Measurements from ENCODE around the gene NALCN. TPM values are rescaled to one million over a fixed set of nuclear protein-coding genes. Genes with fewer than 3 reads are reported as not detected.

The NALCN gene
- total and polyA plus RNA-seq, 2 experiments from 2014 or later = not detected

DNA sequence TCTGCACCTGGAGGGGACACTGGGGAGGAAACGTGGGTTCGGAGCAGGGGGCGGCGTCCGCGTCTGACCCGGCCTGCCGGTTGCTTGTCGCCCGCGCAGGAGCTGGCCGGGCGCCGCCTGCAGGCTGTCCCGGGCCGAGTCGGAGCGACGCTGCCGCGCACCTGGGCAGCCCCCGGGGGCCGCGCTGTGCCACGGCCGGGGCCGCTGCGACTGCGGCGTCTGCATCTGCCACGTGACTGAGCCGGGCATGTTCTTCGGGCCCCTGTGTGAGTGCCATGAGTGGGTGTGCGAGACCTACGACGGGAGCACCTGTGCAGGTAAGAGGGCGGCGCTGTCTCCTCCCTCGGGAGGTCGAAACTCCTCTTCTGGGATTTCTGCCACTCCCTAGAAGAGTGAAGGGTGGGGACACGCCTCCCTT is 37.5 kb upstream of the NALCN start:
- no peaks in the 10 kb centered on the region for H3K9me3 ChIP-seq (ENCODE audit: low read depth)
- DNase-seq (ENCODE audit: low read depth in 1 of 2, low spot score in 1 of 2) = peak in 1 of 2 donors; percentile 5
- no peak overlapping the region for H3K27ac ChIP-seq
- H3K36me3 ChIP-seq = no peaks in the 10 kb centered on the region
- no peak overlapping the region for H3K4me3 ChIP-seq
- peaks cover 8% of the 10 kb centered on the region for H3K27me3 ChIP-seq
- TF ChIP-seq, protein P1, sequence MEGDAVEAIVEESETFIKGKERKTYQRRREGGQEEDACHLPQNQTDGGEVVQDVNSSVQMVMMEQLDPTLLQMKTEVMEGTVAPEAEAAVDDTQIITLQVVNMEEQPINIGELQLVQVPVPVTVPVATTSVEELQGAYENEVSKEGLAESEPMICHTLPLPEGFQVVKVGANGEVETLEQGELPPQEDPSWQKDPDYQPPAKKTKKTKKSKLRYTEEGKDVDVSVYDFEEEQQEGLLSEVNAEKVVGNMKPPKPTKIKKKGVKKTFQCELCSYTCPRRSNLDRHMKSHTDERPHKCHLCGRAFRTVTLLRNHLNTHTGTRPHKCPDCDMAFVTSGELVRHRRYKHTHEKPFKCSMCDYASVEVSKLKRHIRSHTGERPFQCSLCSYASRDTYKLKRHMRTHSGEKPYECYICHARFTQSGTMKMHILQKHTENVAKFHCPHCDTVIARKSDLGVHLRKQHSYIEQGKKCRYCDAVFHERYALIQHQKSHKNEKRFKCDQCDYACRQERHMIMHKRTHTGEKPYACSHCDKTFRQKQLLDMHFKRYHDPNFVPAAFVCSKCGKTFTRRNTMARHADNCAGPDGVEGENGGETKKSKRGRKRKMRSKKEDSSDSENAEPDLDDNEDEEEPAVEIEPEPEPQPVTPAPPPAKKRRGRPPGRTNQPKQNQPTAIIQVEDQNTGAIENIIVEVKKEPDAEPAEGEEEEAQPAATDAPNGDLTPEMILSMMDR (IDR thresholded peaks at IDR 0.05; ENCODE audit: low read depth, low read length) = peak; percentile 33
- H3K4me1 ChIP-seq (ENCODE audit: low read depth) = no peaks in the 10 kb centered on the region

DNA sequence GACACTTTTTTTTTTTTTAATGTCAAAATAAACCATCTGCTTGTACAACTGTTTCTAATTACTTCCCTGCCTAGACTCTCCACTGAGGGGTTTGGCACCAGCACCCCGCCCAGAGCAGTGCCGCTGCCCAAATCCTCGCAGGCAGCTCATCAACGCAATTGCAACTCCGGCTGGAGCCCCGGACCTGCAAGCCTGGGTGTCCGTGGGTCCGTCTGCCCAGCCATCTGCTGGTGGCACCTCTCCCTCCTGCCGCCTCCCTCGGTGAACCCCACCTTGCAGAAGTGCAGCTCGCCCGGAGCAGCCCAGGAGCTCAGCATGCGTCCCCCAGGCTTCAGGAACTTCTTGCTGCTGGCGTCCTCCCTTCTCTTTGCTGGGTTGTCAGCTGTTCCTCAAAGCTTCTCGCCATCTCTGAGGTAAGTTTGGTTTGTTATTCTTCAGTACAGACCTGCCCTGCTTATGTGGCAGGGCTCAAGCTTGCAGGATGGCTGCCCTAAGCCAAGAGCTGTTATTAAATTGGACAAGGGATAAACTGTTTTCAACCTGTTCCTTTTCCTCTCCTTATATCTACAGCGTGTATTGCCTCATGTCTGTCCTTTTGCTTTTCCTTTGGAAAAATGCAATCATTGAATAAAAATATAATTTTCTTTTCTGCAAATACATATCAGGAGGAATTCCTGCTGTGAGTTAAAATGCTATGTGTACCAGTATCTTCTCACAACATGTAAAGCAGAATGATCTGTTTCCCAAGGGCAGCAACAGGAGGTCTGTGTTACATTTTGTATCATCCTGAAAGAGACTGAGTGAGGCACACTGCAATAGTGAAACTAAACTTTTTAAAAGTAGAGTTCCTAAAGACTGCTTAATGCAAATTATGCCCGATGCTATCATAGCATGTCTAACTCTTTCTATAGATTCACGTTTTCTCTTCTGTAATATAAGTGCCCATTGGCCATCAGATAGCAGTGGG is 36.5 kb upstream of the NALCN start, which contains the start of gene ITGBL1:
Gene ITGBL1, plus strand, starts transcription at position 157 of the 967 bp plus-strand sequence. Its CDS starts 159 bp downstream, at position 316.
- no peaks in the 10 kb centered on the region for H3K36me3 ChIP-seq
- H3K4me1 ChIP-seq (ENCODE audit: low read depth) = no peaks in the 10 kb centered on the region
- TF ChIP-seq, protein P1 (IDR thresholded peaks at IDR 0.05; ENCODE audit: low read depth, low read length) = no peak
- H3K27me3 ChIP-seq = peaks cover 8% of the 10 kb centered on the region
- no peaks in the 10 kb centered on the region for H3K9me3 ChIP-seq (ENCODE audit: low read depth)
- no peak within 1 kb of the TSS for H3K27ac ChIP-seq
- peak in 1 of 2 donors; percentile 8 for DNase-seq (ENCODE audit: low read depth in 1 of 2, low spot score in 1 of 2)
- no peak within 1 kb of the TSS for H3K4me3 ChIP-seq

- Histone ChIP-seq H3K4me3 (no peak overlapping the region), H3K36me3 (no peaks in the 10 kb centered on the region), H3K9me3 (ENCODE audit: low read depth) (no peaks in the 10 kb centered on the region), H3K4me1 (ENCODE audit: low read depth) (no peaks in the 10 kb centered on the region), H3K27ac (no peak overlapping the region), H3K27me3 (peaks cover 8% of the 10 kb centered on the region)
- TF ChIP-seq, protein P1 (IDR thresholded peaks at IDR 0.05; ENCODE audit: low read depth, low read length) = no peak
- no peak for DNase-seq (ENCODE audit: low read depth in 1 of 2, low spot score in 1 of 2)
Observed at GRCh38 chr13:101451641-101452040, 35.3 kb upstream of the NALCN start.

- H3K27me3 ChIP-seq = peaks cover 8% of the 10 kb centered on the region
- H3K9me3 ChIP-seq (ENCODE audit: low read depth) = no peaks in the 10 kb centered on the region
- H3K4me1 ChIP-seq (ENCODE audit: low read depth) = no peaks in the 10 kb centered on the region
- DNase-seq (ENCODE audit: low read depth in 1 of 2, low spot score in 1 of 2) = no peak
- H3K4me3 ChIP-seq = no peak overlapping the region
- TF ChIP-seq, protein P1 (IDR thresholded peaks at IDR 0.05; ENCODE audit: low read depth, low read length) = no peak
- H3K27ac ChIP-seq = no peak overlapping the region
- no peaks in the 10 kb centered on the region for H3K36me3 ChIP-seq
Observed at GRCh38 chr13:101450749-101451130, 34.4 kb upstream of the NALCN start.

DNA sequence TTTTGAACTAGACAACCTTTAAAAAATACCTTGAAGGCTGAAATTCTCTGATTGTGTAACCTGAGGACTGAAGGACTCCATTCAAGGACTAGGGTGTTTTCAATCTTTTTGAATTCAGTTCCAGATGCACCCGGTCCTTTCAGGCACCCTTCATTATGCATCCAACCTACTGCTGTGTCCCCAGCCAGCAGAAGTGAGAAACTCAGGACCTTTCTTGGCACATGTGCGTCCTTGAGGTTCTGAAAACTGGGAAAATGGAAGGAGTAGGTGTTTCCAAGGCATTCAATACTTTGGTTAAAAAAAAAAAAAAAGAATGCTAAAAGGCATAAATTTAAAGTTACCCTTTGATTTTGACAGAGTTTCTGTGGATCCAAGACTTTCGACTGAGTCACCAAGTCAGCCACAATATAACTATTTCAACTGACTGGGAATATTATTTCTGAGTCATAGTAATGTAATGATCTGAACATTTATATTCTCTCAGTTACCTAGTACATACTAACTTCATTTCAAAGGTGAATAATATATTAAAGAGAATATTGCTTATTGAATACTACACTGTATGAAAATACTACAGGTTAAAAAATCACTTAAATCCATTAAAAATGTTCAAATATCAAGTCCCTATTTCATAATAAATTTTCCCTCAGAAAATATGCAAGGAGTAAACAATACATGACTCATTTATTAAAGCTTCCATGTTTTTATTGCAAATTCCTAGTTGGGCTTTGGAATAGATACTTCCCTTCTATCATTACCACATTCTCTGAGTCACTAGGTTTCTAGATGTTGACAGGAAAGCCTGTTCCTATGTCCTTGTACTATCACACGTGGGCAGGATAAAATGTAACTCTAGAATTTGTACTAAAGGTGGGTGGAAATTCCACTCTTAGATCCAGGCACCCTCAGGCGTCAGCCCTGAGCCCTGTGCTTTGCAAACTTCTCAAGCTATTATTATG is 33.8 kb upstream of the NALCN start:
- Histone ChIP-seq H3K9me3 (ENCODE audit: low read depth) (no peaks in the 10 kb centered on the region), H3K4me1 (ENCODE audit: low read depth) (no peaks in the 10 kb centered on the region), H3K27me3 (peaks cover 8% of the 10 kb centered on the region), H3K27ac (no peak overlapping the region), H3K36me3 (no peaks in the 10 kb centered on the region), H3K4me3 (no peak overlapping the region)
- peak in 1 of 2 donors; percentile 67 for DNase-seq (ENCODE audit: low read depth in 1 of 2, low spot score in 1 of 2)
- TF ChIP-seq, protein P1 (IDR thresholded peaks at IDR 0.05; ENCODE audit: low read depth, low read length) = no peak
